ENCODE measurements around the gene TMEM208.

Gene TMEM208

GRCh38 chr16:67264277-67264676, 37.3 kb downstream of the TMEM208 start:
- TF ChIP-seq, protein P1, sequence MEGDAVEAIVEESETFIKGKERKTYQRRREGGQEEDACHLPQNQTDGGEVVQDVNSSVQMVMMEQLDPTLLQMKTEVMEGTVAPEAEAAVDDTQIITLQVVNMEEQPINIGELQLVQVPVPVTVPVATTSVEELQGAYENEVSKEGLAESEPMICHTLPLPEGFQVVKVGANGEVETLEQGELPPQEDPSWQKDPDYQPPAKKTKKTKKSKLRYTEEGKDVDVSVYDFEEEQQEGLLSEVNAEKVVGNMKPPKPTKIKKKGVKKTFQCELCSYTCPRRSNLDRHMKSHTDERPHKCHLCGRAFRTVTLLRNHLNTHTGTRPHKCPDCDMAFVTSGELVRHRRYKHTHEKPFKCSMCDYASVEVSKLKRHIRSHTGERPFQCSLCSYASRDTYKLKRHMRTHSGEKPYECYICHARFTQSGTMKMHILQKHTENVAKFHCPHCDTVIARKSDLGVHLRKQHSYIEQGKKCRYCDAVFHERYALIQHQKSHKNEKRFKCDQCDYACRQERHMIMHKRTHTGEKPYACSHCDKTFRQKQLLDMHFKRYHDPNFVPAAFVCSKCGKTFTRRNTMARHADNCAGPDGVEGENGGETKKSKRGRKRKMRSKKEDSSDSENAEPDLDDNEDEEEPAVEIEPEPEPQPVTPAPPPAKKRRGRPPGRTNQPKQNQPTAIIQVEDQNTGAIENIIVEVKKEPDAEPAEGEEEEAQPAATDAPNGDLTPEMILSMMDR (IDR thresholded peaks at IDR 0.05; ENCODE audit: low read depth, low read length, missing control alignments): peak; percentile 17
- DNase-seq (ENCODE audit: low read depth): no peak
- in situ Hi-C loops (cut with HindIII; ENCODE audit: low sequenced_read_pairs): loop anchor here (5.0 to 10.0 kb wide), 2 partner anchors 73 to 181 kb away; no protein-coding TSS in a partner anchor
- H3K4me3 ChIP-seq (ENCODE audit: low read depth, low read length): no peak overlapping the region

- no peak for DNase-seq (ENCODE audit: low read depth)
- in situ Hi-C loops (cut with HindIII; ENCODE audit: low sequenced_read_pairs): loop anchor here (5.0 to 10.0 kb wide), 2 partner anchors 72 to 180 kb away; no protein-coding TSS in a partner anchor
- H3K4me3 ChIP-seq (ENCODE audit: low read depth, low read length): no peak overlapping the region
- TF ChIP-seq, protein P1 (IDR thresholded peaks at IDR 0.05; ENCODE audit: low read depth, low read length, missing control alignments): no peak
These were observed 37.9 kb downstream of the TMEM208 start for GRCh38 chr16:67264866-67265265.

- no peak overlapping the region for H3K4me3 ChIP-seq (ENCODE audit: low read depth, low read length)
- no peak for DNase-seq (ENCODE audit: low read depth)
- TF ChIP-seq, protein P1 (IDR thresholded peaks at IDR 0.05; ENCODE audit: low read depth, low read length, missing control alignments): no peak
- in situ Hi-C loops (cut with HindIII; ENCODE audit: low sequenced_read_pairs): loop anchor here (10.0 kb wide), 1 partner anchor 179 kb away; no protein-coding TSS in a partner anchor
These were observed 38.9 kb downstream of the TMEM208 start for GRCh38 chr16:67265834-67266233.

- DNase-seq (ENCODE audit: low read depth): peak; percentile 61
- in situ Hi-C loops (cut with HindIII; ENCODE audit: low sequenced_read_pairs): loop anchor here (10.0 kb wide), 1 partner anchor 177 kb away; no protein-coding TSS in a partner anchor
- TF ChIP-seq, protein P1 (IDR thresholded peaks at IDR 0.05; ENCODE audit: low read depth, low read length, missing control alignments): no peak
- no peak overlapping the region for H3K4me3 ChIP-seq (ENCODE audit: low read depth, low read length)
These were observed 41.2 kb downstream of the TMEM208 start for GRCh38 chr16:67268136-67268579.

DNA sequence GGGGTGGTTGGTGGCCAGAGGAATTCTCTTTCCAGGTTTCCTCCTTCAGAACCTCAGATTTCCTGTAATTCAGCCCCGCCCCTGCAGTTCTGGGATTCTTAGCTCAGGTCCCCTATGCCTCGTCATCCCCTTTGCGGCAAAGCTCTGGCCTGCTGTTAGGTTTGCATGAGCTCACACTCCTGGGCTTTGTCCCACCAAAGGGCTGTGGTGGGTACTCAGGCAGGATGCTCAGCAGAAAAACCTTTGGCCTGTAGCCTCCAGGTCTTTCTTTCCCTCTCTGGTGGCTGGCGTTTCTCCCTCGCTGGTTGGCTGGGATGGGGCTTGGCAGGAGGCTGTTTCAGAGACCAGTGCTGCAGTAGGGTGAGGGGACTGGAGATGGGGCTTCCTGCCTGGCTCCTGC, 42.8 kb downstream of the TMEM208 start:
- in situ Hi-C loops (cut with HindIII; ENCODE audit: low sequenced_read_pairs): loop anchor here (10.0 kb wide), 1 partner anchor 175 kb away; no protein-coding TSS in a partner anchor
- TF ChIP-seq, protein P1 (IDR thresholded peaks at IDR 0.05; ENCODE audit: low read depth, low read length, missing control alignments): no peak
- H3K4me3 ChIP-seq (ENCODE audit: low read depth, low read length): no peak overlapping the region
- peak; percentile 89 for DNase-seq (ENCODE audit: low read depth)

DNA sequence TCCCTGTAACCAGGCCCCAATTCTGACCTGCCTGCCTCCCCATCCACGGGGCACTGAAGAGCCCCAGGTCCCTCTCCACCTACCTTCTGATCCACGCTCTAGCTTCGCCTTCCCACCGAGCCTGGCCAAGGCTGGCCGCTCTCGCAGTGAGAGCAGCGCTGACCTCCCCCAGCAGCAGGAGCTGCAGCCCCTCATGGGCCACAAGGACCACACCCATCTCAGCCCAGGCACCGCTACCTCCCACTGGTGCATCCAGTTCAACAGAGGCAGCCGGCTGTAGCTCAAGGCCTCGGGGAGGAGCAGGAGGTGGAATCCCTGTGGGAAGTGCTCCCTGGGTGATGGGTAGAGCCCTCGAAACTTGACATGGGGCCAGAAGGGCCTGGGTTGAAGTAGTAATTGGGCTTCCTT, 44.0 kb downstream of the TMEM208 start:
- DNase-seq (ENCODE audit: low read depth): no peak
- TF ChIP-seq, protein P1 (IDR thresholded peaks at IDR 0.05; ENCODE audit: low read depth, low read length, missing control alignments): no peak
- in situ Hi-C loops (cut with HindIII; ENCODE audit: low sequenced_read_pairs): no loop called here
- no peak overlapping the region for H3K4me3 ChIP-seq (ENCODE audit: low read depth, low read length)
